Liver (tissue), 9 donors: ENCODE results near the gene LEAP2. TPM values are rescaled to one million over a fixed set of nuclear protein-coding genes. Genes with fewer than 3 reads are reported as not detected.
A peak's percentile ranks its signal among the peaks of the same experiment; 100 is the strongest.

Source experiments
- DNase-seq: peaks from one replicate; pipeline ENCODE4 v3.0.0-alpha.2; 2017; ENCODE audit warnings: low spot score
- H3K27ac ChIP-seq, 2 donors: one replicate each; pipeline ENCODE4 v1.7.0; 2013; ENCODE audit warnings: inconsistent platforms in 2 of 2, low read length in 2 of 2, control low read depth in 1 of 2, low read depth in 1 of 2, mild to moderate bottlenecking in 1 of 2
- H3K27me3 ChIP-seq, 4 donors: one replicate each; pipeline versions ENCODE4 v1.6.1 to v1.7.0; 2013; ENCODE audit warnings: low read length in 3 of 4, inconsistent platforms in 1 of 4, mild to moderate bottlenecking in 1 of 4, moderate library complexity in 1 of 4; ENCODE audit not compliant: control insufficient read depth in 4 of 4, insufficient read depth in 4 of 4
- H3K36me3 ChIP-seq, 4 donors: one replicate each; pipeline versions ENCODE4 v1.6.1 to v1.7.0; 2013; ENCODE audit warnings: low read length in 3 of 4, mild to moderate bottlenecking in 3 of 4, low read depth in 1 of 4, moderate library complexity in 1 of 4; ENCODE audit not compliant: control insufficient read depth in 4 of 4, insufficient read depth in 3 of 4
- H3K4me1 ChIP-seq, 4 donors: one replicate each; pipeline versions ENCODE4 v1.6.1 to v1.7.0; 2013; ENCODE audit warnings: low read length in 3 of 4, mild to moderate bottlenecking in 3 of 4, moderate library complexity in 1 of 4; ENCODE audit not compliant: control insufficient read depth in 4 of 4, insufficient read depth in 4 of 4
- H3K4me3 ChIP-seq, 3 donors: one replicate each; pipeline versions ENCODE4 v1.6.1 to v1.7.0; 2013; ENCODE audit warnings: low read length in 3 of 3, control low read depth in 1 of 3, low read depth in 1 of 3, mild to moderate bottlenecking in 1 of 3
- H3K9ac ChIP-seq, 2 donors: one replicate each; pipeline ENCODE4 v1.7.0; 2013; ENCODE audit warnings: low read length in 2 of 2, mild to moderate bottlenecking in 2 of 2, moderate library complexity in 2 of 2, control low read depth in 1 of 2, low read depth in 1 of 2
- H3K9me3 ChIP-seq, 4 donors: one replicate each; pipeline versions ENCODE4 v1.6.1 to v1.7.0; 2013; ENCODE audit warnings: low read length in 3 of 4; ENCODE audit not compliant: control insufficient read depth in 4 of 4
- ATF3 ChIP-seq: IDR thresholded peaks from 2 replicates; pipeline ENCODE4 v1.6.1; 2016; ENCODE audit warnings: antibody characterized with exemption
- EGR1 ChIP-seq, 2 donors: IDR thresholded peaks; 2 replicates each; pipeline ENCODE4 v1.6.1; 2016 to 2018; ENCODE audit warnings: antibody characterized with exemption in 2 of 2, low read depth in 2 of 2
- FOXA1 ChIP-seq: IDR thresholded peaks from 2 replicates; pipeline ENCODE4 v1.6.1; 2016; ENCODE audit warnings: antibody characterized with exemption
- FOXA2 ChIP-seq: IDR thresholded peaks from 2 replicates; pipeline ENCODE4 v1.6.1; 2016; ENCODE audit warnings: antibody characterized with exemption
- GABPA ChIP-seq, 2 donors: IDR thresholded peaks in 1 of 2; conservative IDR thresholded peaks in 1 of 2; 2 replicates each; pipeline ENCODE4 v1.6.1; 2016; ENCODE audit warnings: antibody characterized with exemption in 2 of 2, mild to moderate bottlenecking in 1 of 2, moderate library complexity in 1 of 2
- HNF4G ChIP-seq: IDR thresholded peaks from 2 replicates; pipeline ENCODE4 v1.6.1; 2016; ENCODE audit warnings: antibody characterized with exemption
- JUND ChIP-seq, 2 donors: IDR thresholded peaks; 2 replicates each; pipeline ENCODE4 v1.6.1; 2016; ENCODE audit warnings: antibody characterized with exemption in 2 of 2
- MAX ChIP-seq: IDR thresholded peaks from 2 replicates; pipeline ENCODE4 v1.6.1; 2016; ENCODE audit warnings: antibody characterized with exemption
- NR2F2 ChIP-seq: IDR thresholded peaks from 2 replicates; pipeline ENCODE4 v1.6.1; 2016; ENCODE audit warnings: antibody characterized with exemption
- RAD21 ChIP-seq, 2 donors: IDR thresholded peaks; 2 replicates each; pipeline ENCODE4 v1.6.1; 2016; ENCODE audit warnings: antibody characterized with exemption in 2 of 2, mild to moderate bottlenecking in 2 of 2
- REST ChIP-seq: IDR thresholded peaks from 2 replicates; pipeline ENCODE4 v1.6.1; 2016; ENCODE audit warnings: antibody characterized with exemption, mild to moderate bottlenecking
- SP1 ChIP-seq: IDR thresholded peaks from 2 replicates; pipeline ENCODE4 v1.6.1; 2018; ENCODE audit warnings: antibody characterized with exemption, mild to moderate bottlenecking
- TAF1 ChIP-seq: conservative IDR thresholded peaks from 2 replicates; pipeline ENCODE4 v1.6.1; 2016; ENCODE audit warnings: antibody characterized with exemption, mild to moderate bottlenecking
- YY1 ChIP-seq: IDR thresholded peaks from 2 replicates; pipeline ENCODE4 v1.6.1; 2016; ENCODE audit warnings: antibody characterized with exemption, mild to moderate bottlenecking
- WGBS: extraction: QIAGEN DNeasy Blood & Tissue Kit; methylation state at CpG from one replicate; pipeline ENCODE4 v1.1.7; 2013; 5-methylcytosine and 5-hydroxymethylcytosine counted together
- polyA plus RNA-seq, 2 donors: library from polyadenylated mRNA; stranded (reverse) in 1 of 2; unstranded in 1 of 2; fragments of 200-250 nt in 1 of 2; fragments of >200 nt in 1 of 2; fragmentation: Nextera tagmentation in 1 of 2; extraction: Ambion mirVana in 1 of 2; gene quantifications; one replicate each; pipeline versions ENCODE4 v1.2.1 to v1.2.3, GENCODE V29; 2013 to 2015
- total RNA-seq, 2 donors: library from RNA; depleted of rRNA; stranded (reverse); fragments of >200 nt; gene quantifications; one replicate each; pipeline ENCODE4 v1.2.3, GENCODE V29; 2014
- TF ChIP-seq, protein P1 (sequence below): fragments of 150-350 bp; IDR thresholded peaks from 2 replicates; pipeline ENCODE4 v1.5.1; 2017; ENCODE audit warnings: improper control_type of control experiment, low read depth, low read length; ENCODE audit not compliant: missing input control
- donor health status: healthy.
- donor health status: healthy.
- donor health status: healthy.
- donor health status: healthy.
- donor health status: healthy.

Gene LEAP2
- total and polyA plus RNA-seq, 4 donors, result 12.0 to 736 (median 62.4) TPM

DNA sequence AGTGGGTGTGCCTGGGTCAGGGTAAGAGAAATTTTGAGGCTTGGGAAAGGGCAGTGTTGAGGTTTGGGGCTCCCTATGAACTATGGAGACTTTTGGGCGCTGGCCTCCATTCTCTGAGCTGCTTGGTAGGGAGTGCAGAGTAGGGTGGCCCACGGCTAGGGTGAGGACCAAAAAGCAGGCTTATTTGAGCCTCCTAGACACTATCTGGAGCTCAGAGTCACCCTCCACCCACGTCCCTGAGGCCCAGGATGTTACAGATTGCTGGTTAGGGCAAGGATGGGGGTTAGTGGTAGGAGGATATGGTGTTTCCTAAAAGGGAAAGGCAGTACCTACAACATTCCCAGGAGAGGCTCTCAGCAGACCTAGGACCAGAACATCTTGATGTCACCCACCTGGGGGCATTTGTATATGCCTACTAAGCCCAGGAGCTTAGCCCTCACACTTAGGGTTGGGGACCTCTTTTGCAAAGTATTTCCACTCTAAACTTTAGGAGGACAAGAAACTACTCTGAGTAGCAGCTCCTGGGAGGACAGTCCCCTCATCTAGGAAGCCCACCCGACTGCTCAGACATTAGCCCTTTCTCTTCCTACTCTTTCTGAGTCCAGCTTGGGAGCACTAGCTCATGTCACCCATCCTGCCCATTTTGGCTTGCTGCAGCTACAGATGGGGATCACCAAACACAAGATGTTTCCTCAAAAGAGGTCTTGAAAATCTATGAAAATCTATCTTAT is 45.4 kb upstream of the LEAP2 start:
- H3K27ac ChIP-seq, result peak overlapping the region; percentile 94 to 96
- H3K9me3 ChIP-seq, result no peaks in the 10 kb centered on the region
- no peaks in the 10 kb centered on the region for H3K27me3 ChIP-seq
- H3K36me3 ChIP-seq, result peaks cover 11 to 18% (median 17%) of the 10 kb centered on the region in 4 donors
- WGBS, result 89% methylated on average over 4 of the region's 4 CpGs
- H3K4me3 ChIP-seq, result no peak overlapping the region
- no peak for TF ChIP-seq GABPA (IDR thresholded peaks at IDR 0.05 in 1 of 2, conservative IDR thresholded peaks at IDR 0.05 in 1 of 2)
- TF ChIP-seq ATF3, result no peak
- no peak for TF ChIP-seq FOXA1
- TF ChIP-seq, protein P1, sequence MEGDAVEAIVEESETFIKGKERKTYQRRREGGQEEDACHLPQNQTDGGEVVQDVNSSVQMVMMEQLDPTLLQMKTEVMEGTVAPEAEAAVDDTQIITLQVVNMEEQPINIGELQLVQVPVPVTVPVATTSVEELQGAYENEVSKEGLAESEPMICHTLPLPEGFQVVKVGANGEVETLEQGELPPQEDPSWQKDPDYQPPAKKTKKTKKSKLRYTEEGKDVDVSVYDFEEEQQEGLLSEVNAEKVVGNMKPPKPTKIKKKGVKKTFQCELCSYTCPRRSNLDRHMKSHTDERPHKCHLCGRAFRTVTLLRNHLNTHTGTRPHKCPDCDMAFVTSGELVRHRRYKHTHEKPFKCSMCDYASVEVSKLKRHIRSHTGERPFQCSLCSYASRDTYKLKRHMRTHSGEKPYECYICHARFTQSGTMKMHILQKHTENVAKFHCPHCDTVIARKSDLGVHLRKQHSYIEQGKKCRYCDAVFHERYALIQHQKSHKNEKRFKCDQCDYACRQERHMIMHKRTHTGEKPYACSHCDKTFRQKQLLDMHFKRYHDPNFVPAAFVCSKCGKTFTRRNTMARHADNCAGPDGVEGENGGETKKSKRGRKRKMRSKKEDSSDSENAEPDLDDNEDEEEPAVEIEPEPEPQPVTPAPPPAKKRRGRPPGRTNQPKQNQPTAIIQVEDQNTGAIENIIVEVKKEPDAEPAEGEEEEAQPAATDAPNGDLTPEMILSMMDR, result no peak
- no peak for TF ChIP-seq JUND (IDR thresholded peaks at IDR 0.05)
- TF ChIP-seq EGR1 (IDR thresholded peaks at IDR 0.05; ENCODE audit: low read depth in 2 of 2), result no peak
- TF ChIP-seq NR2F2, result no peak
- TF ChIP-seq YY1, result no peak
- no peak for TF ChIP-seq FOXA2
- no peak for TF ChIP-seq REST
- no peak for TF ChIP-seq RAD21 (IDR thresholded peaks at IDR 0.05)
- no peak for TF ChIP-seq TAF1
- no peak for TF ChIP-seq SP1
- no peak for TF ChIP-seq MAX
- peak overlapping the region; percentile 27 to 65 for H3K9ac ChIP-seq
- DNase-seq, result no peak
- peaks cover 0 to 37% (median 24%) of the 10 kb centered on the region in 4 donors for H3K4me1 ChIP-seq

DNA sequence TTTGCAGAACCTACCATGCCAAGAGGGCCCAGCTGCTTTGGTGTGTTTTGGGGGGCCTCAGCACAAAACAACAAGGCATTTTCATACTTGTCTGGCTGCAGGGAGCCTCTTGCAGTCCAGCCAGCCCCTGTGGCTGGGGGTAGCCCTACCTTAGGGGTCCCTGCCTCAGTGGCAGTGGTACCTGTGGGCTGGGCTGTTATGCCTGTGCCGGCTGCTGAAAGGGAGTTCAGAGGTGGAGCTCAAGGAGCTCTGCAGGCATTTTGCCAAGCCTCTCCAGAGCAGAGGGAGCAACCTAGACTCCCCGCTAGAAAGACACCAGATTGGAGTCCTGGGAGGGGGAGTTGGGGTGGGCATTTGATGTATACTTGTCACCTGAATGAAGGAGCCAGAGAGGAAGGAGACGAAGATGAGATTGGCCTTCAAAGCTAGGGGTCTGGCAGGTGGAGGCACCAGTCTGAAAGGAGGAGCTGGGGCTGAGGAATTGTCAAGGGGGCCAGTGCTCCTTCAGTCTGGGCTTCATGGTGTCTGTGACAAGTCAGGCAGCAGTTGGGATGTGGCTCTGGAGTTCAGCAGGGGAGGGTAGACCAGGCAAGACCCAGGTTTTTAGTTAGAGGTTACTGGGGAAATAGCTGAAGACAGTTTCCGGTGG is 44.5 kb upstream of the LEAP2 start:
- WGBS, result 47% methylated on average over 4 of the region's 4 CpGs
- no peaks in the 10 kb centered on the region for H3K9me3 ChIP-seq
- DNase-seq, result no peak
- peak overlapping the region; percentile 94 to 96 for H3K27ac ChIP-seq
- TF ChIP-seq HNF4G, result no peak
- no peak for TF ChIP-seq YY1
- no peak for TF ChIP-seq ATF3
- TF ChIP-seq MAX, result no peak
- TF ChIP-seq FOXA2, result no peak
- TF ChIP-seq RAD21 (IDR thresholded peaks at IDR 0.05), result no peak
- H3K27me3 ChIP-seq, result no peaks in the 10 kb centered on the region
- peak overlapping the region; percentile 80 to 91 (median 83) for H3K4me3 ChIP-seq
- H3K4me1 ChIP-seq, result peaks cover 0 to 37% (median 23%) of the 10 kb centered on the region in 4 donors
- peak overlapping the region; percentile 88 to 93 for H3K9ac ChIP-seq
- peaks cover 7 to 15% (median 11%) of the 10 kb centered on the region in 4 donors for H3K36me3 ChIP-seq
